CD4-positive, alpha-beta T cell treated with Interleukin-17A for 4 hours (primary cell): ENCODE data around the gene DAB1.

Experiments used
- DNase-seq: peaks from one replicate; pipeline ENCODE4 v3.0.0-alpha.2; 2020; ENCODE audit warnings: mixed read lengths

Gene DAB1

GRCh38 chr1:57007948-57008347 is 415.9 kb downstream of the DAB1 start:
- DNase-seq: no peak

DNA sequence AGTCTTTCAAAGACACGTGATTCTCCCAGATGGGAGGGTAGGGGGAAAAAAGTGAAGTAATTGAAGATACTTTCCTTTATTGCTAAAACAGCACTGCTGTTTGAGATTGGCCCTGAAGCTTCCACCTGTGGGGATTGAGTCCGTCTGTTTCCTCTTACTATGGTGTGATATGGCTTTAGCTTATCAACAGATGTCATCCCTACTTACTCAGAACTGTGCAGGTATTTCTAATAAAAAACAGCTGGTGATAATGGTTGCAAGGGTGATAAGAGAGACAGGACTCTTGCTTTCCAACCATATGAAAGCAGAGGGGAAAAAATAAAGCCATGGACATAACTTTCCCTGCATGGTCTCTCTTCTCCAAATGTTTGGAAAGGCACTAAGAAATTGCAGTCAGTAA is 416.4 kb downstream of the DAB1 start:
- no peak for DNase-seq

- DNase-seq: no peak
These were observed 420.3 kb downstream of the DAB1 start for GRCh38 chr1:57003398-57004139.

DNA sequence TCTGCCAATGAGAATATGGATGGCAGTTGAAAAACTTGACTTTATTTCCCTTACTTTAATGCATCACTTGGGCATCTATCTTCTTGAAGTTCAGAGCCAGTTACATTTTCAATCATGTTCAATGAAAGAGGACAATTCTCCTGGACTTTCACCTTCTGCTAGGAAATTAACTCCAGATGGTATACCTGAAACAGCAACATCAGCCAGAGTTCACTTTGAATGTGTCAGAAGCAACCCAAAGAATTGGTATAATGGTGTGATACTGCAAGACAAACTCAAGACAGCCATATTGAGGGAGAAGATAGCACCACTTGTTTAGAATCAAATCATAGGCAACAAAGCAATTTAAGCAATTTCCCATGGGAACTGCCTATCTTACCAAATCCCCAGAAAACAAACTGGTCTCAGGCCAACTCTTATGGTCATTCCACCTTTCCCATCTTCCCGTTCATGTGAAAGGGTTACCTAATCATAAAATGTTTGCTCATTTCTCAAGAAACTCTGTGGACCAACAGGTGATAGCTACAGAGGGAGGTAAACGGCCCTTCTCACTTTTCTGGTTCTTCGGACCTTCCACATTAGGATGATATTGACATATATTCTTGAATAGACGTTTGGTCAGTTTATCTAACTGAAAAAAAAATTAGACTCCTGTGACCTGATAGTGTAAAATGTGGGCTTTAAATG is 428.3 kb downstream of the DAB1 start:
- no peak for DNase-seq

GRCh38 chr1:56993475-56993874 is 430.4 kb downstream of the DAB1 start:
- DNase-seq: no peak

GRCh38 chr1:56992318-56993125 is 431.3 kb downstream of the DAB1 start:
- no peak for DNase-seq

GRCh38 chr1:56991576-56991975 is 432.3 kb downstream of the DAB1 start:
- no peak for DNase-seq

GRCh38 chr1:56986397-56986796 is 437.5 kb downstream of the DAB1 start:
- DNase-seq: no peak

GRCh38 chr1:56985857-56986256 is 438.0 kb downstream of the DAB1 start:
- no peak for DNase-seq

DNA sequence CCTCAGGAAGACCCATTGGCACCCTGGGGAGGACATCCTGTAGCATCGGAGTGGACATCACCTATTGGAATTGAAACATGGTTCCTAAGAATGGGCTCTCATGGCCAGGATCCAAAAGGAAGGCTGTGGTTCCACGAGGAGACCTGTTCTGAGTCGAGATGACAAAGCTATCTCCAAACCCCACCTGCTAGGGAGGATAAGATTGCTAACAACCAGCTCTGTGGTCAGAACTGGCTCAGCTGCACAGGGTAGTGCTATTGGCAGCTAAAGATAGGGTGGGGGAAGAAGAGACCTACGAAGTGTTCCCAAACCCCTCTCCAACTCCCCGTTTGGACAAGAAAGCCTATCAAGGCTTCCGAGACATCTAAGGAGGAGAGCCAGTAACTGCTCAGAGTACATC is 440.4 kb downstream of the DAB1 start:
- DNase-seq: no peak

DNA sequence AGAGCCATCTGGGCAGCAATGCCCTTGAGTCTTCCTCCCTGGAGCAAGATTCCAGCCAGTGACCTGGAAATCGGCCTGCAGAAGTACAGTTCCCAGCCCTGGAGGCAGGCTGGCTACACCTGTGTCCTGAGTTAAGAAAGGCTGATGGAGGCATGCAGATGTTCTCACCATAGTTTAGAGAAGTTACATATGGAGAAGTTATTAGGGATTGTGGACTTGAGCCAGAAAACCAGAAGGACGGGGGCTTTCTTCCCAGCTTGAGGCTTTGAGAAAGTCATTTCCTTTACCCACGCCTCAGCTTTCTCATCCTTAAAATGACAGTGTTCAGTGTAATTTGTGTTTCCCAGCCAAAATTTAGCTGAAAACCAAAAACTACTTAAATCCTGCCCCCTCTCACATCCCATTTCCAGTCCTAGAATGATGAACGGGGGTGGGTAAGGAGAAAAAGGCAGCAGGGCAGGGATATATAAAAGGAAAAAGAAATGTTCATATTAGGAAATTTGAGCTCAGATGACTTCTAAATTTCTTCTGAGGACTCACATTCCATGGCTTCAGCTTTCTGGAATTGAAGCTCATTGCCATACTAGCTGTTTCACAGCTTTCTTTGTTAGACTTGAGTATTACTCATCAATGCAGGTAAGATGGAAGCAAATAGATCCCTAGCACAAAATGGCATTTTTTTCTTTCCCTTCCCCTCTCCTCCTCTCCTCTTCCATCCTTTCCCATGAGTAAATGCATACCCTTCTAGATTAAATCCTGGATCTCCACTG is 443.7 kb downstream of the DAB1 start:
- no peak for DNase-seq

DNA sequence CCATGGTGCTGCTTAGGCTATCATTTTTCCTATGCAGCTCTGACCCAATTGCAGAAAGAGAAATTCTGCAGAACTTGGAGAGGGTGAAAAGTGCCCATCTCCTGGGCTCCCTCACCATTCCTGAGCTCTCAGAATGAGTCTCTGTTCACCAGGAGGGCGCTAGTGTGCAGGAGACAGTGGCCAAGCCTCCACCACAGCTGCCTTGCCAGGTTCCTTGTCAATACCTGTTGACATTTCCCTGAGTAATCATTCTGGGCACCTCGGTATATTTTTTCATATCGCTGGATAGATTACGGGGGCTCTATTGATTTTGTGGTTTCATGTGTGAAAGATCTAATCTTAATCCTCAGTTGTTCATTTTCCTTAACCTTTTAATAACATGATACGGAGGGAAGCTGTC is 445.0 kb downstream of the DAB1 start:
- DNase-seq: no peak

DNA sequence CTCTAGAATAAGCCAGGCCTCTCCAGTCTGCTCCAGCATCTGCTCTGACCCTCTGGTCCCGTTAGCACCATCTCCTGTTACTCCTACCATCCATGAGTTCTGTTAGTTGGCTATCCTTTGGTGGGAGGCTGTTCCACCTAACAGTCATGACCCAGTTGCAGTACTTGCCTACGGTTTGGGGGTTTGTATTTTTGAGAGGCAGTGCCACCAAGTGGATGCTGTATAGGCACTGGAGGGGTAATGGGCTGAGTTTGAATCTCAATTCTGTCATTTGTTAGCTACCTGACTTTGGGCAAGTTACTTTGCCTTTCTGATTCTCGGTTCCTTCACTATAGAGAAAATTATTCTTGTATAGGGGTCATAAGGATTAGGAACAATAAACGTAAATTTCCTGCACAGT is 445.9 kb downstream of the DAB1 start:
- no peak for DNase-seq

- DNase-seq: no peak
These were observed 448.4 kb downstream of the DAB1 start for GRCh38 chr1:56975446-56975845.

DNA sequence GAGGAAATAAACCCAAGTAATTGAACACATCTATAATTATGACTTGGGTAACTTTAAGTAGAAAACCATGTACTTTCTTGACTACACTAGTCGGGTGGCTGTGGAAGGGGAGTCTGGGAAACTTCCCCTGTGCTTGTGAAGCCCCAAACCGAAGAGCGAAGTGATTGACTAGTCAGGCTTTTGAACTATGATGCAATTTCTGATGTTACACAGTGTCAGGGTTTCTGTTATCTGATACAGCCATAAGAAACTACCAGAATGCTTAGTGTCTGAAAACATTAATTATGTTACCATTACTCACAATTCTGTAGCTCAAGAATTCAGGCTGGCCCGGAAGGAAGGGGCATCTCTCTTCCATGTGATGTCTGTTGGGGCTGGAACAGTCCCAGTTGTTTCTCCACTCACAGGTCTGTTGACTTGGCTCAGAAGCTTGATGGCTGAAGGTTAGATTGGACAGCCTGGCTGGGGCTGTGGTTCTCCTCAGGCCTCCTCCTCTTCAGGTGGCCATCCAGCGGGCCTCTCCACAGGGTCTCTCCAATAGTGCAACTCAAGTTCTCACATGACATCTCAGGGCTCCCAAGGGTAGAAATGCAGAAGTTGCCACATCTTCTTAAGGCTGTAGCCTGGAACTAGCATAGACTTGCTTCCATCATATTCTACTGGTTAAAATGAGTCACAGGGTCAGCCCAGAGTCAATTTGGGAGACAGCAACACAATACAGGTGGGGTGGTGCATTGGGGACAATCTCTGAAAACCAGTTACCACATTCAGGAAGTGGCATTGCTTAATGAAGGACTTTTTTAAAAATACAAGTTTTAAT is 449.7 kb downstream of the DAB1 start:
- no peak for DNase-seq

GRCh38 chr1:56972976-56973375 is 450.9 kb downstream of the DAB1 start:
- DNase-seq: no peak

- no peak for DNase-seq
These were observed 453.6 kb downstream of the DAB1 start for GRCh38 chr1:56970280-56970679.

DNA sequence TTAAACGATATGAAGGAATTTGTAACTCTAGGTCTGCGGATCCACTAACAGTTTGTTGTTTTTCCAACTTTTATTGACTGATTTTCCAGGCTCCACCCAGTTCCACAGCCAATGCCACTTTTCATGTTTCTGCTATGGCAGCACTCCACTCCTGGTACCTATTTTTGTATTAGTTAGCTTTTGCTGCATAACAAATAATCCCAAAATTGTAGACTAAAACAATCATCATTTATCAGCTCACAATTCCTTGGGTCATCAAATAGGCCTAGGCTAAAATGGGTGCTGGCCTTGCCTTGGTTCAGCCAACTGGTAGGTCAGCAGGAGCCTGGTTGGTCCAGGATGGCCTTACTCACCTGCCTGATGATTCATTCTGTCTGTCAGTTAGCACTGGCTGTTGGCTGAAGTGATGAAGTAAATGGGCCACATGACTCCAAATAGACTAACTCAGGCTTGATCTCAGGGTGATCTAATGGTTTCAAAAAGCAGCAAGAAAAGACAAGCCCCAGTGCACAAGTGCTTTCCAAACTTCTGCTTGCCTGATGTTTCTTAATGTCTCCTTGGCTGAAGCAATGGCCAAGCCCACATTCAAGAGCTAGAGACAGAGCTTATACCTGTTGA is 454.9 kb downstream of the DAB1 start:
- no peak for DNase-seq

DNA sequence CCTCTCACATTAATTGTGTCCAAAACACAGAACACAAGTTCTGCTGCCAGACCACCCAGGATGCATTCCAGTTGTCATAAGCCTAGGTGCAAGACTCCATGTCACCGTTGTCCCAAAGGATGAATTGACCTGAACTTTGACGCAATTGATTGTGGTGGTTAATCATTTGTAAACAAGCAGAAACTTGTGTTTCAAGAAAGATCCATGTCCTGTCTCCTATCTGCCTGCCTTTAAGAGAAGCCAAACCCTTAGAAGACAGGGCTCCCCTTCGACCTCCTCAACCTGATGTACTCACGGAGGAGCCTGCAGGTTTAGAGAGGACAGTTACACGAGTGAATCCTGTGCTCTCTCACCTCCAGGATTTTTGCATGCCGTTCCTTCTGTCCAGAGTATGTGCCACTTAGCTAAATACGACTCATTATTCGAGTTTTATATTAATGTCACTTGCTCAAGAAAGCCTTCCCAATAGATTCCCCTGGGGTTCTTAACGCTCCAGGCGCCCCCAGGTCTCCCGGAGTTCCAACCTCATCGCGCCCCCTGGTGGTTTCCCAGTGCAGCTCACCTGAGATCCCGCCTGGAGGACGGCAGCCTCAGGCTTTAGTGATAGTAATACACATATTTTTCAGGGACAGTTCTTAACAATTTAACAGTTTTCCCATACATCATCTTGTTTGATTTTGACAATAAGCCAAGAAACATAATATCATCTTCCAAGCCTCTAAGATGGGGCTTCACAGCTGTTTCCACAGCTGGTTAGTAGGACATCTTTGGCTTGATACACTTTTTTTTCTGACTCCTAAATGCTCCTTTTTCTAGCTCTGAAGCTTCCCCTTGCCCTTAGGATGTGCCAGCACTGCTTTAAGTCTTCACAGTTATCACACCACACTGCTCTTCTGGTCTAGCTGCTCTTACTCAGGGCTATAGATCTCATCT is 455.7 kb downstream of the DAB1 start:
- DNase-seq: no peak

- DNase-seq: no peak
These were observed 456.5 kb downstream of the DAB1 start for GRCh38 chr1:56967355-56967754.

GRCh38 chr1:56966698-56966999 is 457.2 kb downstream of the DAB1 start:
- no peak for DNase-seq
